HG03175 (cell line): ENCODE results near the gene GLDC.

ENCODE experiments used
- ATAC-seq: cut with Tn5 transposase; IDR thresholded peaks from one replicate; pipeline ENCODE4 v1.9.1; 2021; ENCODE audit warnings: mild to moderate bottlenecking, moderate library complexity; ENCODE audit not compliant: unreplicated experiment

The GLDC gene

DNA sequence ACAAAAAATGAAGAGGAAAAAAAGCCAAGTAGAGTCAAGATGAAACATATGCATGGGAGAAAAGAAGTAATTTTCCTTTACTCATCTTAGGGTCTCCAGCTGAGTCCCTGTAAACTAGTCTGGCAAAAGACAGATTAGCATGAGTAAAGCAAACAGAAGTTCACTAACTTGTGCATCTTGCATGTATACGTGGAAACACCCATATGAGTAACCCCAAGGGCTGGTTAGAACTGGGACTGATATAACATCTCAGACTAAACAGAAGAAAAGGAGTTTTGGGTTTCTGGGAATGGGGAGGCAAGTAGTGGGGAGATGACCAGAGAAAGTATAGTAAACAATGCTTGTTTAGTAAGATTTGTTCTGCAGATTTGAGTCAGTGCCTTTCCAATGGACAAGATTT is 20.1 kb upstream of the GLDC start:
- ATAC-seq = no peak

GRCh38 chr9:6664204-6664680 is 18.7 kb upstream of the GLDC start:
- no peak for ATAC-seq

DNA sequence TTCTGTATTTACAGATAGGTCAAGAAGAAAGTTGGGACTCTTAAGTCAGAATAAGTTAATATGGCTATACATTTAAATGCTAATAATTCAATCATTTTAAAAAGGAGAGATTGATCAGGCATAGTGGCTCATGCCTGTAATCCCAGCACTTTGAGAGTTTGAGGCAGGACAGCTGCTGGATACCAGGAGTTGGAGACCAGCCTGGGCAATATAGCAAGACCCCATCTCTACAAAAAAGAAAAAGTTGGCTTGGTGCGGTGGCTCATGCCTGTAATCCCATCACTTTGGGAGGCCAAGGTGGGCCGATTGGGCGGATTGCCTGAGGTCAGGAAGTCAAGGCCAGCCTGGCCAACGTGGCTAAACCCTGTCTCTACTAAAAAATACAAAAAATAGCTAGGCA is 15.0 kb upstream of the GLDC start:
- no peak for ATAC-seq

- ATAC-seq = no peak
Observed at GRCh38 chr9:6658628-6659353, 13.3 kb upstream of the GLDC start.

- ATAC-seq = no peak
Observed at GRCh38 chr9:6656614-6657300, 11.2 kb upstream of the GLDC start.

GRCh38 chr9:6655036-6655435 is 9.5 kb upstream of the GLDC start:
- ATAC-seq = peak; percentile 84

DNA sequence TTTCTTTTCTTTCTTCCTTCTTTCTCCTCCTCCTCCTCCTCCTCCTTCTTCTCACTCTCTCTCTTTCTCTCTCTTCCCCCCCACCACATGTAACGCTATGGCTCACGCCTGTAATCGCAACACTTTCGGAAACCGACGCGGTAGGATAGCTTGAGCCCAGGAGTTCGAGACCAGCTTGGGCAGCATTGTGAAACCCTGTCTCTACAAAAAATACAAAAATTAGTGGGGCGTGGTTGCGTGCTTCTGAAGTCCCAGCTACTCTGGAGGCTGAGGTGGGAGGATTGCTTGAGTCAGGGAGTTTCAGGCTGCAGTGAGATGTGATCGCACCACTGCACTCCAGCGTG is 736 bp upstream of the GLDC start:
- ATAC-seq = no peak

DNA sequence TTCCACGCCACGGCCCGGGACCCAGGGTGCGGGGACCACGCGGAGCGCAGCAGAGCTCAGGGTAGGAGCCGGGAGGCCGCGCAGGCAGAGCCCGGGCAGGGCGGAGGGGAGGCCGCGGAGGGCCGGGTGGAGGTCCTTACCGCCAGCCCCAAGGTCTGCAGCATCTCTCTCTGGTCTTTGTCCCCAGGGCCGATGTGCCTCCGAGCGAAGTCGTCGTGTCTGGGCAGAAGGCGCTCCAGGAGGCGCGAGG is 499 bp downstream of the GLDC start:
- ATAC-seq = peak; percentile 35

- no peak for ATAC-seq
Observed at GRCh38 chr9:6644346-6645104, 1.0 kb downstream of the GLDC start.

DNA sequence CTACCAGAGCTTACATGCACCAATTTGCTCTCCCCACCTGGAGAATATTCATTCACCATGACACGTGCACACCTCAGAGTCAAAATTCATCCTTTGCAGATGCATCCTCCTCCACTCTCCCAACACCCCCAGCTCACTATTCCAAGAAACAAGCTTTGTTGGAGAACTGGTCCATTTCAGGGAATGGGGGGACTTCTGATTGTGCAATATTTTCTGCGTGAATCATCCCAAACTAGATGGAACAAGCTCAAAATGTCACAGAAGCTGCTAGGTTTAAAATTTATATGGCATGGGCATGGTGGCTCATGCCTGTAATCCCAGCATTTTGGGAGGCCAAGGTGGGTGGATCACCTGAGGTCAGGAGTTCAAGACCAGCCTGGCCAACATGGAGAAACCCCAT is 3.6 kb downstream of the GLDC start:
- ATAC-seq = no peak

- no peak for ATAC-seq
Observed at GRCh38 chr9:6641561-6641960, 4.0 kb downstream of the GLDC start.

GRCh38 chr9:6641056-6641455 is 4.5 kb downstream of the GLDC start:
- ATAC-seq = no peak

GRCh38 chr9:6640268-6641051 is 5.1 kb downstream of the GLDC start:
- no peak for ATAC-seq

GRCh38 chr9:6639622-6640021 is 5.9 kb downstream of the GLDC start:
- no peak for ATAC-seq

DNA sequence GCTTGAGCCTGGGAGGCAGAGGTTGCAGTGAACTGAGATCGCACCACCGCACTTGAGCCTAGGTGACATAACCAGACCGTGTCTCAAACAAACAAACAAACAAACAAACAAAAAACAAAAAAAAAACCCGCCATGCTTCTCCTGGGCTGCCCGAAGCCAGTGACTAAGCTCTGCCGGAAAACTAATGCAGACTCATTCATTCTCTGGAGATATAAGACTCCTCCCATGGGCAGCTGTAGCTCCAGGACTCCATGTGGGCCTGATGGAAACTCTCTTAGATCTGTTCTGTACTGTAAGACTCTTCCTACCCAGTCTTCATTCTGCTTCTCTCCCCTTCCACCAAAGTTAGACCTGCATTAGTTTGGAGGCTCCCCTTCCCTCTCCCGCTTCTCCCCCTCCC is 11.1 kb downstream of the GLDC start:
- no peak for ATAC-seq

GRCh38 chr9:6633378-6633777 is 12.2 kb downstream of the GLDC start:
- ATAC-seq = no peak

GRCh38 chr9:6632516-6633183 is 12.9 kb downstream of the GLDC start:
- peak; percentile 97 for ATAC-seq

DNA sequence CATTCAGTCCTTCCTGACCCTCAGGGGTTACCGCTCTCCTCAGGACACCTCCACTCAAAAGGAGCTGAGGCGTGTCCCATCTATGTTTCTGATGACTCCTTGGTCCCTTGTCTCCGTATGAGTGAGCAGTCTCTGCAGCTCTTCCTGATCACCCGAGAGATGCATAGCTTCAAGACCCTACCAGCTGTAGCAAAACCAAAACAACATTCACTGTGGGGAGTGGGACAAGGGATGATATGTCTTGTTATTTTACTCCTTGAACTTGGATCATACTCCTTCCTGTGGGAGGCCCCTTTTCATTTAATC is 14.4 kb downstream of the GLDC start:
- ATAC-seq = no peak

DNA sequence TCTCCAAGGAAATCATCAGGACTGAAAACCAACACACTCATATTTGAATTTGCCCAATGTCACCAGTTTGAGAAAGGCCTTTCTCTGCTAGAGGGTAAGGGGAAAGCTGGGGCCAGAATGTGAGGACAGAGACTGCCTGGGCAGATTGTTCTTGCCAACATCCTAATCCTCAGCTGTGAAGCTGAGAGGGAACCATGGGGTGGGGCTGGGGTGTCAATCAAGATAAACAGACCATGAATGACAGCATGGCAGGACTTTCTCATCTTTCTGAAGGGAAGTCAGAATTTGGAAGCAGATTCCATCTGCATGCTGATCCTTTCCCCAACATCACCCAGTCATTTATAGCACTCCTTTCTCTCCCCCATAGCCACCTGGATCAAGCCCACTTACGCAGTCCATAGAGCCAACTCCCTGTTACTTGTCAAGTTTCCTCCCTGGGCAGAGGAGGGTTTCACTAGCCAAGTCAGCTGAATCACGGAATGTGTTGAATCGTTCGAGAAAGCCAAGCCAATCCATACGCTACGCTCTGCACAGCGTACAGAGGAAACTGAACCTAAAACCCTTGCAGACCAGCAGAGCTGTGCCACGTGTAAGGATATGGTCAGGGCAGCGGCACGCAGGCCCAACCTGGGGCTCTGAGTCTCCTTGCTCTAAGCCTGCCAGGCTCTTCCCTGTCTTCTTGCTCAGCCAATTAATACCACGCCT is 14.9 kb downstream of the GLDC start:
- ATAC-seq = no peak

DNA sequence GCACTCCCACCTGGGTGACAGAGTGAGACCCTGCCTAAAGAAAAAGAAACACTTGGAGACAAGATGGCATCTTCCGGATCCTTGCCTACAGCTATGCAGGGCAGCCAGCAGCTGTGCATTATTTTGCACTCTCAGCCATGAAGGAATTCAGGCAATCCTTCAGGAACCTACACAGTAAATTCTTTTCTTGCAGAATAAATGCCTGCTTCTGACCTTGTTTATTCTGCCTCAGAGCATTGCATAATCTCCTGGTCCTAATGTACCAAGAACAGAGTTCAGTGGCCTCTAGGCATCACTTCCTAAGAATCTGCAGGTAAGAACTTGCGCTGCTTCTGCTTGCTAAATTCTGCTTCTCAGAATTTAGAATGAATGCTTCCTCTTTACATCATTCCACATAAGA is 16.8 kb downstream of the GLDC start:
- no peak for ATAC-seq

DNA sequence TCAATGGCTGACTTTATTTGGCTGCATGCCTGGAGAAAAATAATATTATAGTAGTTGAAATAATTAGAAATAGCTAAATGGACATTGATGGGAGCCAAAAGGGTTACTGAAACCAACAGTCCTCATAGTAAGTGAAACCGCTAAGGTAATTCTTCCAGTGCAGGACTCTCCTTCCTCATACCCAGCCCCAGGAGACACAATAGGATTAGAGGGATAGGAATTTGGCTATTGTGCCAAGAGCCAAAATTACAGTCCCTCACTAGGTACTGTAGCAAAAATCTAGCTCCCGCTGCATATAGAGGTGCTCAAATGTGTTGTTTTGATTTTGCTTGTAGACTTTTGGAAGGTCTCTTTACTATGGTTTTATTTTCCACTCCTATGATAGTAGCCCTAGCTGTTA is 20.2 kb downstream of the GLDC start:
- ATAC-seq = no peak
